HG03025 (cell line): ENCODE measurements around the gene NEFH.

Source experiments
- ATAC-seq: cut with Tn5 transposase; IDR thresholded peaks from one replicate; pipeline ENCODE4 v1.9.1; 2021; ENCODE audit warnings: mild to moderate bottlenecking, moderate library complexity; ENCODE audit not compliant: unreplicated experiment, low FRiP score

Gene NEFH

GRCh38 chr22:29491012-29491411, 11.0 kb downstream of the NEFH start:
- ATAC-seq, result no peak

- no peak for ATAC-seq
Observed at GRCh38 chr22:29493636-29494035, 13.6 kb downstream of the NEFH start.

GRCh38 chr22:29499852-29500251, 19.8 kb downstream of the NEFH start:
- no peak for ATAC-seq

GRCh38 chr22:29503811-29504372, 23.9 kb downstream of the NEFH start:
- ATAC-seq, result no peak

GRCh38 chr22:29509298-29509697, 29.3 kb downstream of the NEFH start:
- ATAC-seq, result no peak

- ATAC-seq, result no peak
Observed at GRCh38 chr22:29509815-29510214, 29.8 kb downstream of the NEFH start.

- ATAC-seq, result no peak
Observed at GRCh38 chr22:29510542-29510941, 30.5 kb downstream of the NEFH start.

GRCh38 chr22:29511126-29511862, 31.3 kb downstream of the NEFH start:
- ATAC-seq, result no peak

- no peak for ATAC-seq
Observed at GRCh38 chr22:29512031-29512430, 32.0 kb downstream of the NEFH start.

GRCh38 chr22:29517215-29517908, 37.3 kb downstream of the NEFH start:
- ATAC-seq, result no peak

- ATAC-seq, result no peak
Observed at GRCh38 chr22:29518427-29518826, 38.4 kb downstream of the NEFH start.

- ATAC-seq, result no peak
Observed at GRCh38 chr22:29519996-29520395, 40.0 kb downstream of the NEFH start.

- no peak for ATAC-seq
Observed at GRCh38 chr22:29520851-29521250, 40.8 kb downstream of the NEFH start.

GRCh38 chr22:29521526-29521925, 41.5 kb downstream of the NEFH start:
- ATAC-seq, result no peak

GRCh38 chr22:29523761-29524160, 43.7 kb downstream of the NEFH start:
- ATAC-seq, result no peak

- no peak for ATAC-seq
Observed at GRCh38 chr22:29524442-29525191, 44.6 kb downstream of the NEFH start.

- ATAC-seq, result no peak
Observed at GRCh38 chr22:29528144-29528543, 48.1 kb downstream of the NEFH start.

- no peak for ATAC-seq
Observed at GRCh38 chr22:29530716-29531115, 50.7 kb downstream of the NEFH start.

- ATAC-seq, result no peak
Observed at GRCh38 chr22:29531419-29531818, 51.4 kb downstream of the NEFH start.

- no peak for ATAC-seq
Observed at GRCh38 chr22:29536411-29536810, 56.4 kb downstream of the NEFH start.

- ATAC-seq, result no peak
Observed at GRCh38 chr22:29539105-29539504, 59.1 kb downstream of the NEFH start.
